ENCODE data around the gene PAK1. TPM values are rescaled to one million over a fixed set of nuclear protein-coding genes. Genes with fewer than 3 reads are reported as not detected.
A peak's percentile ranks its signal among the peaks of the same experiment; 100 is the strongest.

Gene PAK1
- total and polyA plus RNA-seq, 9 of the 15 experiments (the other 6 are each of a cell fraction or from before 2014, with no cell fraction given): 0.52 to 11.7 (median 1.9) TPM

GRCh38 chr11:77517753-77518152 is 43.9 kb upstream of the PAK1 start (continued):
- TF ChIP-seq GMEB1 (CRISPR knock-in tag; IDR thresholded peaks at IDR 0.05) (no peak), MTA3 (IDR thresholded peaks at IDR 0.05; ENCODE audit: borderline replicate concordance) (no peak), ZBTB5 (IDR thresholded peaks at IDR 0.05) (no peak), ZNF165 (CRISPR knock-in tag; IDR thresholded peaks at IDR 0.05; ENCODE audit: borderline replicate concordance) (no peak)

GRCh38 chr11:77517226-77517625 is 43.3 kb upstream of the PAK1 start:
- CTCF ChIA-PET (ENCODE audit: low intra/inter-chr PET ratio): no interaction called here
- intact Hi-C loops (cut with micrococcal nuclease): no loop called here
- no peak for TF ChIP-seq RHOXF2B (CRISPR knock-in tag; conservative IDR thresholded peaks at IDR 0.05)
- no peak for TF ChIP-seq LEF1 (IDR thresholded peaks at IDR 0.05)
- TF ChIP-seq C11orf30 (IDR thresholded peaks at IDR 0.05; ENCODE audit: low read depth): 0 out of 2 replicates have a peak, but pooled peaks have one; percentile 10
- TF ChIP-seq MAX (CRISPR knock-in tag; IDR thresholded peaks at IDR 0.05): no peak
- TF ChIP-seq ZNF316 (IDR thresholded peaks at IDR 0.05): peak; percentile 18; the same call in 1 of the 2 replicates
- TF ChIP-seq KAT8 (IDR thresholded peaks at IDR 0.05; ENCODE audit: low read depth): no peak

More at GRCh38 chr11:77517226-77517625, 43.3 kb upstream of the PAK1 start:
- no peak overlapping the region for H3K4me3 ChIP-seq
- H2AFZ ChIP-seq (ENCODE audit: low read depth, low read length): no peak overlapping the region
- ATAC-seq (no peak), DNase-seq (ENCODE audit: extremely low read depth in 1 of 4, low spot score in 3 of 4) (no peak), FAIRE-seq (no peak)
- no peaks in the 10 kb centered on the region for H4K20me1 ChIP-seq (replicated peaks; ENCODE audit: control insufficient read depth, insufficient read depth, low read length)
- no peak overlapping the region for H3K9ac ChIP-seq (ENCODE audit: insufficient read depth in 1 of 2, low read depth in 2 of 2, low read length in 2 of 2)
- no peaks in the 10 kb centered on the region for H3K4me1 ChIP-seq (replicated peaks in 1 of 2; ENCODE audit: control insufficient read depth in 2 of 2, insufficient read depth in 2 of 2, low read length in 2 of 2)
- H3K4me2 ChIP-seq (ENCODE audit: insufficient read depth, low read length): no peak overlapping the region
- H3K9me3 ChIP-seq (replicated peaks; ENCODE audit: control insufficient read depth, insufficient read depth, low read depth, low read length): no peaks in the 10 kb centered on the region
- H3K27me3 ChIP-seq (ENCODE audit: control insufficient read depth in 2 of 2, insufficient read depth in 2 of 2, low read length in 2 of 2): peaks cover 0 to 6% of the 10 kb centered on the region in 2 experiments; a peak in 1 of 5 replicates
- in situ Hi-C loops (cut with MboI): no loop called here
- POLR2A ChIA-PET: no interaction called here
- BruUV-seq (replicated peaks): no TSS peak
- H3K27ac ChIP-seq (ENCODE audit: extremely low read depth, low read depth, low read length): no peak overlapping the region
- H3K36me3 ChIP-seq (ENCODE audit: control insufficient read depth, insufficient read depth, low read length): no peaks in the 10 kb centered on the region
- H3K9me1 ChIP-seq (ENCODE audit: control insufficient read depth, insufficient read depth, low read length): no peaks in the 10 kb centered on the region
- 0% methylated on average over 2 of the region's 2 CpGs for WGBS (ENCODE audit: insufficient coverage, low coverage, missing lambda C conversion rate)
- H3K79me2 ChIP-seq (ENCODE audit: control insufficient read depth, insufficient read depth, low read length): no peaks in the 10 kb centered on the region
